CD14-positive monocyte (primary cell): Measurements from ENCODE around the gene SCYL1. TPM values are rescaled to one million over a fixed set of nuclear protein-coding genes. Genes with fewer than 3 reads are reported as not detected.

Experiments used
- DNase-seq, 3 donors: peaks; one replicate each; pipeline ENCODE4 v3.0.0-alpha.2; 2011 to 2022
- H2AFZ ChIP-seq: 2 replicates; pipeline ENCODE4 v1.6.0; 2012; ENCODE audit warnings: mild to moderate bottlenecking, low read depth, low read length, inconsistent platforms; ENCODE audit not compliant: insufficient read depth, poor library complexity, severe bottlenecking
- H3K27ac ChIP-seq, 2 donors: 1 replicate in 1 of 2; 2 replicates in 1 of 2; pipeline ENCODE4 v1.5.1; 2012 to 2013; ENCODE audit warnings: low read length in 2 of 2, control low read depth in 1 of 2, inconsistent platforms in 1 of 2, low read depth in 1 of 2, mild to moderate bottlenecking in 1 of 2
- H3K27me3 ChIP-seq, 2 donors: one replicate each; pipeline versions ENCODE4 v1.6.0 to v1.6.1; 2011 to 2013; ENCODE audit warnings: low read length in 2 of 2; ENCODE audit not compliant: control insufficient read depth in 2 of 2, insufficient read depth in 2 of 2
- H3K36me3 ChIP-seq, 2 donors: replicated peaks in 1 of 2; 1 replicate in 1 of 2; 2 replicates in 1 of 2; pipeline versions ENCODE4 v1.5.1 to v1.6.1; 2012 to 2013; ENCODE audit warnings: low read length in 2 of 2, control low read depth in 1 of 2, inconsistent platforms in 1 of 2, mild to moderate bottlenecking in 1 of 2; ENCODE audit not compliant: insufficient read depth in 2 of 2, control insufficient read depth in 1 of 2
- H3K4me1 ChIP-seq, 2 donors: 1 replicate in 1 of 2; 2 replicates in 1 of 2; pipeline versions ENCODE4 v1.5.1 to v1.6.1; 2012 to 2013; ENCODE audit warnings: low read length in 2 of 2, control low read depth in 1 of 2, inconsistent platforms in 1 of 2, mild to moderate bottlenecking in 1 of 2, moderate library complexity in 1 of 2; ENCODE audit not compliant: insufficient read depth in 2 of 2, control insufficient read depth in 1 of 2
- H3K4me2 ChIP-seq: replicated peaks from 2 replicates; pipeline ENCODE3; 2012; ENCODE audit warnings: low read length, moderate library complexity, mild to moderate bottlenecking; ENCODE audit not compliant: poor library complexity, severe bottlenecking; ENCODE audit errors: extremely low read depth
- H3K4me3 ChIP-seq, 3 experiments: fragments of 200-600 bp in 1 of 3; sonication (generic) in 1 of 3; replicated peaks in 1 of 3; 1 replicate in 2 of 3; 2 replicates in 1 of 3; pipeline ENCODE4 v1.5.1; 2011 to 2013; ENCODE audit warnings: low read length in 3 of 3, mild to moderate bottlenecking in 3 of 3, control low read depth in 2 of 3, low read depth in 2 of 3, inconsistent platforms in 1 of 3, moderate library complexity in 1 of 3
- H3K79me2 ChIP-seq: 2 replicates; pipeline ENCODE4 v1.6.0; 2012; ENCODE audit warnings: mild to moderate bottlenecking, control low read depth, inconsistent platforms, low read length, moderate library complexity; ENCODE audit not compliant: insufficient read depth
- H3K9ac ChIP-seq: 2 replicates; pipeline ENCODE4 v1.6.0; 2017; ENCODE audit warnings: low read length, mild to moderate bottlenecking; ENCODE audit not compliant: insufficient read depth, poor library complexity, severe bottlenecking
- H3K9me3 ChIP-seq, 2 donors: replicated peaks in 1 of 2; 1 replicate in 1 of 2; 2 replicates in 1 of 2; pipeline versions ENCODE4 v1.5.1 to v1.6.1; 2012 to 2013; ENCODE audit warnings: low read length in 2 of 2, control low read depth in 1 of 2; ENCODE audit not compliant: control insufficient read depth in 1 of 2, insufficient read depth in 1 of 2
- H4K20me1 ChIP-seq: 2 replicates; pipeline ENCODE4 v1.6.0; 2012; ENCODE audit warnings: mild to moderate bottlenecking, low read length, control low read depth, moderate library complexity; ENCODE audit not compliant: insufficient read depth
- H3K27ac Mint-ChIP-seq, 7 donors: one replicate each; pipeline ENCODE4 v1.8.0; 2020; ENCODE audit warnings: mild to moderate bottlenecking in 7 of 7, mixed read lengths in 7 of 7, moderate library complexity in 6 of 7, inconsistent platforms in 2 of 7
- H3K27me3 Mint-ChIP-seq, 3 donors: one replicate each; pipeline ENCODE4 v1.8.0; 2021 to 2022; ENCODE audit warnings: low read depth in 3 of 3, mild to moderate bottlenecking in 3 of 3, mixed read lengths in 3 of 3, moderate library complexity in 3 of 3, inconsistent platforms in 1 of 3
- H3K36me3 Mint-ChIP-seq, 2 donors: one replicate each; pipeline ENCODE4 v1.8.0; 2020; ENCODE audit warnings: mixed read lengths in 2 of 2, inconsistent platforms in 1 of 2, mild to moderate bottlenecking in 1 of 2
- H3K4me1 Mint-ChIP-seq: one replicate; pipeline ENCODE4 v1.8.0; 2020; ENCODE audit warnings: mild to moderate bottlenecking, mixed read lengths
- H3K4me3 Mint-ChIP-seq, 2 donors: one replicate each; pipeline ENCODE4 v1.8.0; 2020; ENCODE audit warnings: mild to moderate bottlenecking in 2 of 2, mixed read lengths in 2 of 2, moderate library complexity in 1 of 2
- H3K9me3 Mint-ChIP-seq, 7 donors: one replicate each; pipeline ENCODE4 v1.8.0; 2020 to 2022; ENCODE audit warnings: mixed read lengths in 7 of 7, mild to moderate bottlenecking in 6 of 7, moderate library complexity in 6 of 7, inconsistent platforms in 2 of 7
- WGBS: methylation state at CpG from one replicate; pipeline ENCODE4 v1.1.5; 2013; ENCODE audit warnings: missing lambda C conversion rate; ENCODE audit not compliant: insufficient coverage; 5-methylcytosine and 5-hydroxymethylcytosine counted together
- intact Hi-C, 2 donors: fragments of 100-400 bp; cut with micrococcal nuclease; formaldehyde crosslinking; loops; one replicate each; pipeline versions ENCODE4 v1.15.0 to v1.15.1; 2023
- polyA minus RNA-seq: library from RNA; depleted of rRNA, polyadenylated mRNA; stranded (reverse); fragments of >200 nt; gene quantifications from 2 replicates; pipeline ENCODE4 v1.2.3, GENCODE V29; 2012
- polyA plus RNA-seq, 3 donors: library from polyadenylated mRNA; depleted of rRNA in 1 of 3; unstranded in 2 of 3; stranded (reverse) in 1 of 3; fragments of 300-500 nt in 2 of 3; fragments of >200 nt in 1 of 3; fragmentation: Illumina TruSeq in 2 of 3; gene quantifications; 1 replicate in 2 of 3; 2 replicates in 1 of 3; pipeline ENCODE4 v1.2.3, GENCODE V29; 2012 to 2021
- total RNA-seq, 12 experiments: library from RNA in 1 of 12; stranded (reverse) in 1 of 12; fragments of 120-200 nt in 1 of 12; gene quantifications; one replicate each; pipeline ENCODE4 v1.2.4 and lab custom pipeline; 2013 to 2026; ENCODE audit warnings: mixed read lengths in 6 of 12, inconsistent platforms in 1 of 12
- TF ChIP-seq, protein P1 (sequence below): fragments of 200-600 bp; IDR thresholded peaks from one replicate; pipeline ENCODE4 v1.8.0; 2022; ENCODE audit warnings: antibody characterized with exemption, mild to moderate bottlenecking

Gene SCYL1
- 56.5 TPM for total RNA-seq (2013)
- polyA plus RNA-seq (10 to 100 TPM; 18.6 to 71.6 (median 29.7) TPM), polyA minus RNA-seq (57.5 and 76.4 TPM in 2 replicates), total RNA-seq (lab: John Stamatoyannopoulos, UW) (29.2 to 68.8 (median 44.4) reads per million in 11 experiments)

GRCh38 chr11:65524741-65525545 is at the start of gene SCYL1:
SCYL1 (plus strand) TSS chr11:65525083; CDS start chr11:65525154, 71 bp downstream.
- H3K36me3 ChIP-seq = peaks cover 18 to 37% of the 10 kb centered on the region in 2 donors
- peaks cover 44% of the 10 kb centered on the region for H3K4me1 Mint-ChIP-seq

DNA sequence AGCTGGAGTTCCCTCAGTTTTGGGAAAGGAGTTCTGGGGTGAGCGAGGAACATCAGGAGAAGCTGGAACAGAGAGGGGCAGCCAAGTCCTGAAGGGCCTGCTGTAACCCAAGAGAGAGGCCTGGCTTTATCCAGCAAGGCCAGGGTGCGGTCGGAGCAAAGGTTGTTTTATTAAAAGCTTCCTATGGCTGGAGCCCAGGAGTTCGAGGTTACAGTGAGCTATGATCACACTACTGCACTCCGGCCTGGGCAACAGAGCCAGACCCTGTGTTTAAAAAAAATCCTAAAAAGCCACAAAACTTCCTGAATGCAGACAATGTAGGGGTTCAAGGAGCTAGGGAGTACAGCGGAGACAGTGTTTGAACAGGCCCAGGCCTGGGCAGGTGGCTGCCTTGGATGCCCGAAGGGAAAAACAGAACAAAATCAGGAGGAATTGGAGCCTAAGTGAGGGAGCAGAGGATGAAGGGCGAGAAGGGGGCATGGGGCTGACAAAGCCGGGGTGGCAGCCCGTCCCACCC is 48.2 kb upstream of the SCYL1 start:
- no peaks in the 10 kb centered on the region for H3K9me3 ChIP-seq
- DNase-seq = no peak
- TF ChIP-seq, protein P1, sequence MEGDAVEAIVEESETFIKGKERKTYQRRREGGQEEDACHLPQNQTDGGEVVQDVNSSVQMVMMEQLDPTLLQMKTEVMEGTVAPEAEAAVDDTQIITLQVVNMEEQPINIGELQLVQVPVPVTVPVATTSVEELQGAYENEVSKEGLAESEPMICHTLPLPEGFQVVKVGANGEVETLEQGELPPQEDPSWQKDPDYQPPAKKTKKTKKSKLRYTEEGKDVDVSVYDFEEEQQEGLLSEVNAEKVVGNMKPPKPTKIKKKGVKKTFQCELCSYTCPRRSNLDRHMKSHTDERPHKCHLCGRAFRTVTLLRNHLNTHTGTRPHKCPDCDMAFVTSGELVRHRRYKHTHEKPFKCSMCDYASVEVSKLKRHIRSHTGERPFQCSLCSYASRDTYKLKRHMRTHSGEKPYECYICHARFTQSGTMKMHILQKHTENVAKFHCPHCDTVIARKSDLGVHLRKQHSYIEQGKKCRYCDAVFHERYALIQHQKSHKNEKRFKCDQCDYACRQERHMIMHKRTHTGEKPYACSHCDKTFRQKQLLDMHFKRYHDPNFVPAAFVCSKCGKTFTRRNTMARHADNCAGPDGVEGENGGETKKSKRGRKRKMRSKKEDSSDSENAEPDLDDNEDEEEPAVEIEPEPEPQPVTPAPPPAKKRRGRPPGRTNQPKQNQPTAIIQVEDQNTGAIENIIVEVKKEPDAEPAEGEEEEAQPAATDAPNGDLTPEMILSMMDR = no peak
- H3K27me3 Mint-ChIP-seq = peaks cover 0 to 7% (median 2%) of the 10 kb centered on the region in 3 donors
- H3K36me3 ChIP-seq = no peaks in the 10 kb centered on the region
- peaks cover 29% of the 10 kb centered on the region for H3K79me2 ChIP-seq
- intact Hi-C loops = loop anchor here (2.0 kb wide), 2 partner anchors 16 to 20 kb away; no protein-coding TSS in a partner anchor
- H3K4me1 Mint-ChIP-seq = peaks cover 40% of the 10 kb centered on the region
- peak overlapping the region; percentile 97 to 100 for H3K27ac ChIP-seq
- peak overlapping the region; percentile 97 to 100 (median 99) for H3K27ac Mint-ChIP-seq
- peak overlapping the region; percentile 98 for H3K9ac ChIP-seq
- H3K4me2 ChIP-seq = peak overlapping the region; percentile 80
- no peak overlapping the region for H2AFZ ChIP-seq
- no peaks in the 10 kb centered on the region for H3K9me3 Mint-ChIP-seq
- H3K27me3 ChIP-seq = no peaks in the 10 kb centered on the region
- peaks cover 42 to 49% of the 10 kb centered on the region in 2 donors for H3K4me1 ChIP-seq
- peak overlapping the region; percentile 93 to 94 for H3K4me3 Mint-ChIP-seq
- H3K4me3 ChIP-seq = peak overlapping the region; percentile 81 to 88 (median 82)
- no peaks in the 10 kb centered on the region for H3K36me3 Mint-ChIP-seq
- no peaks in the 10 kb centered on the region for H4K20me1 ChIP-seq
- 25% methylated on average over 8 of the region's 10 CpGs for WGBS

More at GRCh38 chr11:65524741-65525545, at the start of gene SCYL1:
- peak; percentile 49 to 72 (median 55) for DNase-seq
- Mint-ChIP-seq H3K9me3 (no peaks in the 10 kb centered on the region), H3K27me3 (no peaks in the 10 kb centered on the region), H3K4me3 (peak within 1 kb of the TSS; percentile 82 to 89), H3K27ac (peak within 1 kb of the TSS; percentile 81 to 90 (median 84)), H3K36me3 (peaks cover 21 to 29% of the 10 kb centered on the region in 2 donors)
- Histone ChIP-seq H3K9ac (peak within 1 kb of the TSS; percentile 96), H3K4me1 (peaks cover 38 to 44% of the 10 kb centered on the region in 2 donors), H3K79me2 (peaks cover 20% of the 10 kb centered on the region), H4K20me1 (peaks cover 34% of the 10 kb centered on the region), H3K27ac (peak within 1 kb of the TSS; percentile 3 to 86), H3K9me3 (no peaks in the 10 kb centered on the region), H3K4me2 (peak within 1 kb of the TSS; percentile 91), H3K27me3 (no peaks in the 10 kb centered on the region), H3K4me3 (peak within 1 kb of the TSS; percentile 67 to 90 (median 75)), H2AFZ (peak within 1 kb of the TSS; percentile 86)
- under 1% methylated on average over 59 of the region's 82 CpGs for WGBS
- TF ChIP-seq, protein P1 = no peak
- intact Hi-C loops = no loop called here
